ENCODE data around the gene CDH6.

The CDH6 gene

DNA sequence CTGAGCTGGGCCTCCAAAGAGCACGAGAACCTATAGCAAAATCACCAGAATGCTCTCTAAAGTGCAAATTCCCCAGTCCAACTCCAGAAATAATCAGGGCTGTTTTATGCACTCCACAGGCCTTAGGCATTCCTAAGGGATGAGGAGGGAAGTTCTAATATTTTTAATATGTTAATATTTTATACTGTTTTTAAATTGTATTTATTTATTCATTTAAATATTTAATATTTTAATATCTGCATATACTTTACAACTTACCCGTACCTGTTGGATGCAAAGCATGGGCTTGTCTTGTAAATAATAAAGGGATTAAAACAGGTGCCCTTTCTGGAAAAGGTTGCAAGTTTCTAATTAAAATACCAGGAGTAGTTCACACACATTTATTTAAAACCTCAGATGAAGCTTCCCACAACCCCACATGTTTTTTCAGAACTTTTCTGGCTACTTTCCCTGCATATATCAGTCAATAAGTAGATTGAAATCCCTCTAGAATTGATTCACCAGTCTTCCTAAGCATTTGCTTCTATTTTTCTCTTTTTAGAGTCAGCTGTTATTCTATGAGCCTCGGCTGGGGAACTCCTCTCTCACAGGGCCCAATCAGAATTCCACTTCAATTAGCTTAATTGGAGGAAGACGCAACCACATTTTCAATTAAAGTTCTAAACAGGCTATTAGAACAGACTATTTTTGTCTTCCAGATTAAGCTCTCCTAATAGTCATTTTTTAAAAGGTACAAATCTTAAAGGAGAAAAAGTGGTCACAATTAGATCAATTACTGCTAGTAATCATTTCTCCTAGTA lies 140.8 kb downstream of the CDH6 start:
- no peak overlapping the region for H2AFZ ChIP-seq (ENCODE audit: low read depth, low read length, severe bottlenecking)
- no peak for TF ChIP-seq CTCF (IDR thresholded peaks at IDR 0.05; ENCODE audit: insufficient read depth, low read length, poor library complexity, severe bottlenecking)
- no peak for TF ChIP-seq EZH2phosphoT487 (conservative IDR thresholded peaks at IDR 0.05; ENCODE audit: low read length)
- no peaks in the 10 kb centered on the region for H3K79me2 ChIP-seq (ENCODE audit: insufficient read depth, low read length)
- H3K9ac ChIP-seq (ENCODE audit: low read length) = no peak overlapping the region
- no peaks in the 10 kb centered on the region for H3K36me3 ChIP-seq (ENCODE audit: low read length)
- H3K27ac ChIP-seq (ENCODE audit: low read depth, low read length) = no peak overlapping the region
- no peaks in the 10 kb centered on the region for H3F3A ChIP-seq (ENCODE audit: insufficient read depth)
- H4K20me1 ChIP-seq (ENCODE audit: low read depth, low read length) = no peaks in the 10 kb centered on the region
- no peak overlapping the region for H3K4me3 ChIP-seq (ENCODE audit: insufficient read depth, low read length, poor library complexity, severe bottlenecking)
- H3K9me2 ChIP-seq (replicated peaks; ENCODE audit: insufficient read depth, low read length) = no peaks in the 10 kb centered on the region
- H3K9me3 ChIP-seq (ENCODE audit: insufficient read depth, low read length) = no peaks in the 10 kb centered on the region
- no peak overlapping the region for H3K4me2 ChIP-seq (ENCODE audit: low read depth, low read length, poor library complexity, severe bottlenecking)
- H3K27me3 ChIP-seq (ENCODE audit: low read length) = no peaks in the 10 kb centered on the region

DNA sequence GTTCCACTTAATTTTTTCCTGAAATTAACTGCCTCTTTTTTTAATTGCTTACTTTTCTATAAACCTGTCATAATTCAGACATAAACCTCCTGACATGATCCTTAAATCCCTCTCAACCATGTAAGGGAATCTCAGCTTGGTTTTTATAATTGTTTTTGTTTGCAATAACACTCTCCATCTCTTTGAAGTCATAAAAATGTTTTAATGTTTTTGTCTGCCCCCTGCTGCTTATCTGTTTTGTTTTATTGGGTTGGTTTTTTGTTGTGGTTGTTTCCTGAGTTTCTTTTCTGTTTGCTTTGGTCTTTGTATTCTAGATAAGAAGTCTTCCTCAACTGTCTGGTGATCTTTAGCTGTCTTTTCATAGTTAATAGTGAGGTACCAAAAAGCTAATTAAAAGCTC lies 142.0 kb downstream of the CDH6 start:
- Histone ChIP-seq H3K9ac (ENCODE audit: low read length) (no peak overlapping the region), H2AFZ (ENCODE audit: low read depth, low read length, severe bottlenecking) (no peak overlapping the region), H3K36me3 (ENCODE audit: low read length) (no peaks in the 10 kb centered on the region), H3F3A (ENCODE audit: insufficient read depth) (no peaks in the 10 kb centered on the region), H4K20me1 (ENCODE audit: low read depth, low read length) (no peaks in the 10 kb centered on the region), H3K4me2 (ENCODE audit: low read depth, low read length, poor library complexity, severe bottlenecking) (no peak overlapping the region), H3K27ac (ENCODE audit: low read depth, low read length) (no peak overlapping the region), H3K79me2 (ENCODE audit: insufficient read depth, low read length) (no peaks in the 10 kb centered on the region), H3K27me3 (ENCODE audit: low read length) (no peaks in the 10 kb centered on the region), H3K9me2 (replicated peaks; ENCODE audit: insufficient read depth, low read length) (no peaks in the 10 kb centered on the region), H3K4me3 (ENCODE audit: insufficient read depth, low read length, poor library complexity, severe bottlenecking) (no peak overlapping the region), H3K9me3 (ENCODE audit: insufficient read depth, low read length) (no peaks in the 10 kb centered on the region)
- TF ChIP-seq EZH2phosphoT487 (conservative IDR thresholded peaks at IDR 0.05; ENCODE audit: low read length) = no peak
- no peak for TF ChIP-seq CTCF (IDR thresholded peaks at IDR 0.05; ENCODE audit: insufficient read depth, low read length, poor library complexity, severe bottlenecking)

DNA sequence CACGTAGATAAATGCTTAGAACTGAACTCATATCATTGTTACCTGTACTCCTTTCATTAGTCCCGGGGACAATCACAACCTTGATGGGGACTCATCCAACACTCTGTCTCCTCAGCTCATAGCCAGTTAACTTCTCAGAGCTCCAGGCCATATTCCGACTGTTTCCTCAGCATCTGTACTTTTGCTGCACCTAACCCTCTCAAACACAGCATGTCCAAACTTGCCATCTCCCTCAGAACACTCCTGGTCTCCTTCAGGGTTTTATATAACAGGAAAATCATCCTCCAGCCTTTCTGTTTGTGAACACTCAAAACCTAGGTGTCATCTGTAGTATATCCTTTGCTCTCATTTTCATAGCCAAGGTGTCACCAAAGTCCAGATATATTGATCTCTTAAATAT lies 150.5 kb downstream of the CDH6 start:
- no peak overlapping the region for H3K4me2 ChIP-seq (ENCODE audit: low read depth, low read length, poor library complexity, severe bottlenecking)
- TF ChIP-seq CTCF (IDR thresholded peaks at IDR 0.05; ENCODE audit: insufficient read depth, low read length, poor library complexity, severe bottlenecking) (no peak), EZH2phosphoT487 (conservative IDR thresholded peaks at IDR 0.05; ENCODE audit: low read length) (no peak)
- H3K27me3 ChIP-seq (ENCODE audit: low read length) = no peaks in the 10 kb centered on the region
- no peak overlapping the region for H2AFZ ChIP-seq (ENCODE audit: low read depth, low read length, severe bottlenecking)
- H3K79me2 ChIP-seq (ENCODE audit: insufficient read depth, low read length) = no peaks in the 10 kb centered on the region
- no peak overlapping the region for H3K27ac ChIP-seq (ENCODE audit: low read depth, low read length)
- no peaks in the 10 kb centered on the region for H3K36me3 ChIP-seq (ENCODE audit: low read length)
- H4K20me1 ChIP-seq (ENCODE audit: low read depth, low read length) = no peaks in the 10 kb centered on the region
- no peak overlapping the region for H3K9ac ChIP-seq (ENCODE audit: low read length)
- no peaks in the 10 kb centered on the region for H3K9me3 ChIP-seq (ENCODE audit: insufficient read depth, low read length)
- no peak overlapping the region for H3K4me3 ChIP-seq (ENCODE audit: insufficient read depth, low read length, poor library complexity, severe bottlenecking)
- H3F3A ChIP-seq (ENCODE audit: insufficient read depth) = no peaks in the 10 kb centered on the region
- H3K9me2 ChIP-seq (replicated peaks; ENCODE audit: insufficient read depth, low read length) = no peaks in the 10 kb centered on the region

All from SU-DHL-6 (cell line).